Esophagus (tissue), 2 donors: ENCODE measurements around the gene SEC11C. TPM values are rescaled to one million over a fixed set of nuclear protein-coding genes. Genes with fewer than 3 reads are reported as not detected.

Source experiments
- H3K27ac ChIP-seq, 2 donors: one replicate each; pipeline ENCODE4 v1.5.1; 2013; ENCODE audit warnings: low read depth in 2 of 2, mild to moderate bottlenecking in 2 of 2, inconsistent platforms in 1 of 2, low read length in 1 of 2, moderate library complexity in 1 of 2
- H3K27me3 ChIP-seq, 2 donors: one replicate each; pipeline ENCODE4 v1.6.1; 2013; ENCODE audit warnings: low read length in 2 of 2, control low read depth in 1 of 2, mild to moderate bottlenecking in 1 of 2; ENCODE audit not compliant: insufficient read depth in 2 of 2, control insufficient read depth in 1 of 2
- H3K36me3 ChIP-seq, 2 donors: one replicate each; pipeline ENCODE4 v1.6.1; 2013; ENCODE audit warnings: low read length in 1 of 2; ENCODE audit not compliant: control insufficient read depth in 2 of 2, insufficient read depth in 2 of 2
- H3K4me1 ChIP-seq, 2 donors: one replicate each; pipeline ENCODE4 v1.6.1; 2013; ENCODE audit warnings: low read length in 1 of 2; ENCODE audit not compliant: control insufficient read depth in 2 of 2, insufficient read depth in 2 of 2
- H3K4me3 ChIP-seq, 2 donors: one replicate each; pipeline ENCODE4 v1.5.1; 2013; ENCODE audit warnings: low read length in 2 of 2, mild to moderate bottlenecking in 2 of 2, low read depth in 1 of 2, moderate library complexity in 1 of 2
- H3K9me3 ChIP-seq, 2 donors: one replicate each; pipeline ENCODE4 v1.6.1; 2013; ENCODE audit warnings: mild to moderate bottlenecking in 2 of 2, low read depth in 1 of 2, low read length in 1 of 2, moderate library complexity in 1 of 2; ENCODE audit not compliant: control insufficient read depth in 2 of 2, insufficient read depth in 1 of 2
- WGBS, 2 donors: extraction: QIAGEN DNeasy Blood & Tissue Kit; methylation state at CpG; one replicate each; pipeline ENCODE4 v1.1.7; 2013; 5-methylcytosine and 5-hydroxymethylcytosine counted together
- polyA plus RNA-seq, 2 donors: library from polyadenylated mRNA; stranded (reverse); fragments of 200-250 nt; gene quantifications; one replicate each; pipeline ENCODE4 v1.2.3, GENCODE V29; 2013
- donor health status: healthy with polysubstance abuse.
- donor health status: Bipolar disorder and iron deficiency.

Gene SEC11C
- polyA plus RNA-seq, 2 donors = 24.0 to 48.4 TPM

DNA sequence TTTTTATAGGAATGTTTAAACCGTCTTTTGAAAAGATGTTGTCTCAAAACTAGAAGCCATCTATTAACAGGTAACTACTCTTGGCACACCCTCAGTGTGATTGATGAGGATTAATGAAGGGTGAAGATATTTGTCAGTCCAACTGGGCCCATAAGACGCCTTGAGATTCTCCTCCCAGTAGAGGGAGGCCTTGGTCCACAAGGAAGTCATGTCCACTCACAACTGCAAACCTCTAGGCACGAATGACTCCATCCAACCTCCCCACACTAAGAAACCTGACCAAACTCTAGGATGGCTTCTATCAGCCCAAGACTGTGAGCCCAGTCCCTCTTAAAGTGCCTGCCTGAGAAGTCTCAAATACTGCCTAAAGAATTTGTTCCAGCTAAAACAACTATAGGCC, 61.1 kb downstream of the SEC11C start:
- no peaks in the 10 kb centered on the region for H3K36me3 ChIP-seq
- H3K9me3 ChIP-seq = no peaks in the 10 kb centered on the region
- no peak overlapping the region for H3K27ac ChIP-seq
- WGBS, 2 donors = 72 to 81% methylated on average over 3 of the region's 3 CpGs
- H3K4me1 ChIP-seq = no peaks in the 10 kb centered on the region
- H3K27me3 ChIP-seq = no peaks in the 10 kb centered on the region
- H3K4me3 ChIP-seq = no peak overlapping the region

DNA sequence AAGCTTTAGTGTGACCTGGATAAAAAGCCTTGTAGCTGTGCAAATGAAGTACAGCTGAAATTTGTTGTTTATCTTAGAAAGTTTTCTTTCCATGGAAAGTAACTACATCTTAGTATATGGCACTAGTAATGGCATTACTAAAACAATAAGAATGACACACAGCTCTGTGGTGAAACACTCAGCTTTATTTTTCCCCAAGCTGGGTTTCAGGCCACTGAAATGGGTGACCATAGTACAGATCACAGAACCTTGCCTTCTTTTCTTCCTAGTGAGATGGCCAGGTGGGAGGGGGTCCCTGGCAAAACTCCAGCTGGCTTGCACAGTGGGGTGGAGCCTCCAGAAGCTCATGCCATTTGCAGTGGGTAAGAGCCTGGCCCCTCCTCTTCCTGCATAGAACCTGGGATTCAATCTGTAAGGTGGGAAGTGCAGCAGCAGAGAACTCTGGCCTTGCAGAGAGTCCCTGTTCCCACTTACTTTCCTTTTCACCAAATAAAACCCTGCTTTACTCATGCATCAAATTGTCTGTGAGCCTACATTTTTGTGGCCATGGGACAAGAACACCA, 62.7 kb downstream of the SEC11C start:
- Histone ChIP-seq H3K4me3 (no peak overlapping the region), H3K36me3 (no peaks in the 10 kb centered on the region), H3K9me3 (no peaks in the 10 kb centered on the region), H3K4me1 (no peaks in the 10 kb centered on the region), H3K27ac (no peak overlapping the region), H3K27me3 (no peaks in the 10 kb centered on the region)

DNA sequence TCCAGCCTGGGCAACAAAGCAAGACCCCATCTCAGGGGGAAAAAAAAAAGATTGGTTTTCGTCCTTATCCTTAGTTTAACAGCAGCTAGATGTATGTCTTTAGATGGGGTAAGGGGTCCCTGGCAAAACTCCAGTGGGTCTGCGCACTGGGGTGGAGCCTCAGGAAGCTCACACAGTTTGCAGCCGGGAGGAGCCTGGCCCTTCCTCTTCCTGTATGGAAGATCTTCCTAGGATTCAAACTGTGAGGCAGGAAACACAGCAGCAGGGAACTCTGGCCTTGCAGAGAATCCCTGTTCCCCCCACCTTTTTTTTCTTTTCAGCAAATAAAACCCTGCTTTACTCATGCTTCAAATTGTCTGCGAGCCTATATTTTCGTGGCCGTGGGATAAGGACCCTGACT, 67.8 kb downstream of the SEC11C start:
- no peak overlapping the region for H3K27ac ChIP-seq
- no peaks in the 10 kb centered on the region for H3K4me1 ChIP-seq
- WGBS, 2 donors = 76 to 78% methylated on average over 6 of the region's 6 CpGs
- no peaks in the 10 kb centered on the region for H3K27me3 ChIP-seq
- H3K4me3 ChIP-seq = no peak overlapping the region
- H3K9me3 ChIP-seq = no peaks in the 10 kb centered on the region
- no peaks in the 10 kb centered on the region for H3K36me3 ChIP-seq

Other genes starting within 250 kb of the SEC11C start
- gene GRP, start 80.3 kb downstream of the SEC11C start, polyA plus RNA-seq = not detected
- gene RAX, start 133.6 kb downstream of the SEC11C start, polyA plus RNA-seq = under 1 TPM; 0.01 to 0.14 TPM
- gene CPLX4, start 178.8 kb downstream of the SEC11C start, polyA plus RNA-seq = not detected
- gene LMAN1, start 219.4 kb downstream of the SEC11C start, polyA plus RNA-seq = 10 to 100 TPM; 12.0 to 18.3 TPM